Endothelial cell (in vitro differentiated cells): ENCODE measurements around the gene EXT2. TPM values are rescaled to one million over a fixed set of nuclear protein-coding genes. Genes with fewer than 3 reads are reported as not detected.
A peak's percentile ranks its signal among the peaks of the same experiment; 100 is the strongest.

Experiments
- DNase-seq: peaks from one replicate; pipeline ENCODE4 v3.0.0; 2021; ENCODE audit warnings: low spot score
- H3K27ac Mint-ChIP-seq: one replicate; pipeline ENCODE4 v1.8.0; 2021; ENCODE audit warnings: mixed read lengths, inconsistent platforms; ENCODE audit not compliant: unreplicated experiment
- H3K27me3 Mint-ChIP-seq: one replicate; pipeline ENCODE4 v1.8.0; 2021; ENCODE audit warnings: mild to moderate bottlenecking, moderate library complexity, mixed read lengths, inconsistent platforms; ENCODE audit not compliant: unreplicated experiment
- H3K36me3 Mint-ChIP-seq: one replicate; pipeline ENCODE4 v1.8.0; 2021; ENCODE audit warnings: mild to moderate bottlenecking, low read depth, mixed read lengths, inconsistent platforms; ENCODE audit not compliant: unreplicated experiment
- H3K4me1 Mint-ChIP-seq: one replicate; pipeline ENCODE4 v1.8.0; 2021; ENCODE audit warnings: mild to moderate bottlenecking, mixed read lengths, inconsistent platforms; ENCODE audit not compliant: unreplicated experiment
- H3K4me3 Mint-ChIP-seq: one replicate; pipeline ENCODE4 v1.8.0; 2021; ENCODE audit warnings: mild to moderate bottlenecking, mixed read lengths, inconsistent platforms; ENCODE audit not compliant: unreplicated experiment
- H3K9me3 Mint-ChIP-seq: one replicate; pipeline ENCODE4 v1.8.0; 2021; ENCODE audit warnings: mixed read lengths, inconsistent platforms; ENCODE audit not compliant: unreplicated experiment
- total RNA-seq: library from RNA; stranded (reverse); fragmentation: NEBNext Ultra II Directional; extraction: Animal tissue kit (Norgen Biotek cat#: 25700); gene quantifications from one replicate; pipeline ENCODE4 v1.2.1, GENCODE V29; 2021; ENCODE audit not compliant: unreplicated experiment
- TF ChIP-seq, protein P1 (sequence below): fragments of 200-600 bp; sonication (generic); IDR thresholded peaks from one replicate; pipeline ENCODE4 v1.5.0; 2021; ENCODE audit warnings: antibody characterized with exemption; ENCODE audit not compliant: unreplicated experiment

The EXT2 gene
- total RNA-seq, 1 donor from 2014 or later: 96.8 TPM

GRCh38 chr11:44066732-44067141, 28.7 kb upstream of the EXT2 start:
- H3K4me3 Mint-ChIP-seq: peak overlapping the region; percentile 90
- TF ChIP-seq, protein P1, sequence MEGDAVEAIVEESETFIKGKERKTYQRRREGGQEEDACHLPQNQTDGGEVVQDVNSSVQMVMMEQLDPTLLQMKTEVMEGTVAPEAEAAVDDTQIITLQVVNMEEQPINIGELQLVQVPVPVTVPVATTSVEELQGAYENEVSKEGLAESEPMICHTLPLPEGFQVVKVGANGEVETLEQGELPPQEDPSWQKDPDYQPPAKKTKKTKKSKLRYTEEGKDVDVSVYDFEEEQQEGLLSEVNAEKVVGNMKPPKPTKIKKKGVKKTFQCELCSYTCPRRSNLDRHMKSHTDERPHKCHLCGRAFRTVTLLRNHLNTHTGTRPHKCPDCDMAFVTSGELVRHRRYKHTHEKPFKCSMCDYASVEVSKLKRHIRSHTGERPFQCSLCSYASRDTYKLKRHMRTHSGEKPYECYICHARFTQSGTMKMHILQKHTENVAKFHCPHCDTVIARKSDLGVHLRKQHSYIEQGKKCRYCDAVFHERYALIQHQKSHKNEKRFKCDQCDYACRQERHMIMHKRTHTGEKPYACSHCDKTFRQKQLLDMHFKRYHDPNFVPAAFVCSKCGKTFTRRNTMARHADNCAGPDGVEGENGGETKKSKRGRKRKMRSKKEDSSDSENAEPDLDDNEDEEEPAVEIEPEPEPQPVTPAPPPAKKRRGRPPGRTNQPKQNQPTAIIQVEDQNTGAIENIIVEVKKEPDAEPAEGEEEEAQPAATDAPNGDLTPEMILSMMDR: no peak
- no peaks in the 10 kb centered on the region for H3K9me3 Mint-ChIP-seq
- peaks cover 19% of the 10 kb centered on the region for H3K4me1 Mint-ChIP-seq
- peak overlapping the region; percentile 91 for H3K27ac Mint-ChIP-seq
- peaks cover 6% of the 10 kb centered on the region for H3K27me3 Mint-ChIP-seq
- H3K36me3 Mint-ChIP-seq: peaks cover 26% of the 10 kb centered on the region
- no peak for DNase-seq

GRCh38 chr11:44067266-44067665, 28.2 kb upstream of the EXT2 start:
- TF ChIP-seq, protein P1: no peak
- H3K27ac Mint-ChIP-seq: no peak overlapping the region
- no peaks in the 10 kb centered on the region for H3K9me3 Mint-ChIP-seq
- no peak for DNase-seq
- peak overlapping the region; percentile 90 for H3K4me3 Mint-ChIP-seq
- peaks cover 19% of the 10 kb centered on the region for H3K4me1 Mint-ChIP-seq
- peaks cover 26% of the 10 kb centered on the region for H3K36me3 Mint-ChIP-seq
- peaks cover 6% of the 10 kb centered on the region for H3K27me3 Mint-ChIP-seq

DNA sequence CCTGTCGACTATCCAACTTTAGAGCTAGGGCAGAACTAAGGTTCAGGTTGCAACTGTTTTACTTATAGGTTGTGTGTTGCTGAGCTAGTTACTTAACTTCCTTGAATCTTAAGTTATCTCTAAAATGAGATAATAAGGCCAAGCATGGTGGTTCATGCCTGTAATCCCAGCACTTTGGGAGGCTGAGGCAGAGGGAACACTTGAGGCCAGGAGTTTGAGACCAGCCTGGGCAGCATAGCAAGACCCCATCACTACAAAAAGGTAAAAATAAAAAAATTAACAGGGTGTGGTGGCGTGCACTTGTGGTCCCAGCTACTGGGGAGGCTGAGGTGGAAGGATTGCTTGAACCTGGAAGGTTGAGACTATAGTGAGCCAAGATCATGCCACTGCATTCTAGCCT, 27.3 kb upstream of the EXT2 start:
- no peak overlapping the region for H3K27ac Mint-ChIP-seq

GRCh38 chr11:44071157-44071556, 24.3 kb upstream of the EXT2 start:
- H3K9me3 Mint-ChIP-seq: no peaks in the 10 kb centered on the region
- H3K4me3 Mint-ChIP-seq: no peak overlapping the region
- H3K27me3 Mint-ChIP-seq: peaks cover 9% of the 10 kb centered on the region
- no peak for DNase-seq
- H3K27ac Mint-ChIP-seq: no peak overlapping the region
- TF ChIP-seq, protein P1: no peak
- peaks cover 42% of the 10 kb centered on the region for H3K36me3 Mint-ChIP-seq
- H3K4me1 Mint-ChIP-seq: peaks cover 37% of the 10 kb centered on the region

More for the DNA sequence above, 27.3 kb upstream of the EXT2 start:
- H3K9me3 Mint-ChIP-seq: no peaks in the 10 kb centered on the region
- DNase-seq: no peak
- no peak overlapping the region for H3K4me3 Mint-ChIP-seq
- peaks cover 26% of the 10 kb centered on the region for H3K36me3 Mint-ChIP-seq
- H3K27me3 Mint-ChIP-seq: peaks cover 7% of the 10 kb centered on the region
- peaks cover 19% of the 10 kb centered on the region for H3K4me1 Mint-ChIP-seq
- TF ChIP-seq, protein P1: no peak

GRCh38 chr11:44072757-44073658, 22.5 kb upstream of the EXT2 start:
- Mint-ChIP-seq H3K9me3 (no peaks in the 10 kb centered on the region), H3K27me3 (peaks cover 16% of the 10 kb centered on the region), H3K27ac (no peak overlapping the region), H3K4me3 (no peak overlapping the region), H3K4me1 (peaks cover 33% of the 10 kb centered on the region), H3K36me3 (peaks cover 46% of the 10 kb centered on the region)
- no peak for DNase-seq
- TF ChIP-seq, protein P1: no peak
